Breast epithelium (tissue), 4 donors: ENCODE results near the gene RBAK. TPM values are rescaled to one million over a fixed set of nuclear protein-coding genes. Genes with fewer than 3 reads are reported as not detected.

Source experiments
- DNase-seq, 2 donors: peaks; one replicate each; pipeline ENCODE4 v3.0.0-alpha.2; 2019; ENCODE audit warnings: low spot score in 2 of 2
- H3K27ac ChIP-seq, 2 donors: fragments of 200-600 bp; sonication (generic) in 1 of 2; one replicate each; pipeline ENCODE4 v1.5.1; 2016 to 2019; ENCODE audit warnings: mild to moderate bottlenecking in 1 of 2
- H3K27me3 ChIP-seq, 2 donors: fragments of 200-600 bp; sonication (generic) in 1 of 2; one replicate each; pipeline versions ENCODE4 v1.5.1 to v1.6.0; 2017 to 2019; ENCODE audit warnings: control low read depth in 1 of 2, mild to moderate bottlenecking in 1 of 2
- H3K36me3 ChIP-seq: fragments of 200-600 bp; one replicate; pipeline ENCODE4 v1.5.1; 2019
- H3K4me1 ChIP-seq, 2 donors: fragments of 200-600 bp; sonication (generic); one replicate each; pipeline ENCODE4 v1.5.1; 2016 to 2019; ENCODE audit warnings: control low read depth in 1 of 2
- H3K4me3 ChIP-seq, 3 donors: fragments of 200-600 bp; sonication (generic); 1 replicate in 2 of 3; 2 replicates in 1 of 3; pipeline ENCODE4 v1.5.1; 2016 to 2019; ENCODE audit warnings: mild to moderate bottlenecking in 3 of 3, moderate library complexity in 2 of 3
- H3K9me3 ChIP-seq, 2 donors: fragments of 200-600 bp; sonication (generic) in 1 of 2; one replicate each; pipeline ENCODE4 v1.5.1; 2016 to 2019; ENCODE audit warnings: control low read depth in 1 of 2
- POLR2A ChIP-seq: fragments of 450-650 bp; IDR thresholded peaks from one replicate; pipeline ENCODE4 v1.6.1; 2016; ENCODE audit warnings: antibody characterized with exemption, mild to moderate bottlenecking, moderate library complexity
- POLR2AphosphoS5 ChIP-seq, 3 donors: sonication (generic); formaldehyde crosslinking; IDR thresholded peaks; one replicate each; pipeline ENCODE4 v1.6.1; 2017; ENCODE audit warnings: antibody characterized with exemption in 3 of 3
- intact Hi-C: fragments of 100-400 bp; cut with DNase I; formaldehyde crosslinking; loops from one replicate; pipeline ENCODE4 v1.15.1; 2023; ENCODE audit warnings: low total_unique reads
- total RNA-seq, 3 donors: library from RNA; depleted of rRNA; stranded (reverse); fragments of >200 nt; gene quantifications; one replicate each; pipeline ENCODE4 v1.1.0, GENCODE V29; 2016
- TF ChIP-seq, protein P1 (sequence below), 3 donors: fragments of 450-650 bp; IDR thresholded peaks; one replicate each; pipeline ENCODE4 v1.5.1; 2016 to 2017; ENCODE audit warnings: antibody characterized with exemption in 3 of 3, mild to moderate bottlenecking in 3 of 3, moderate library complexity in 3 of 3

Gene RBAK
- total RNA-seq, 3 donors from 2014 or later, result 10.2 to 17.0 (median 12.8) TPM

DNA sequence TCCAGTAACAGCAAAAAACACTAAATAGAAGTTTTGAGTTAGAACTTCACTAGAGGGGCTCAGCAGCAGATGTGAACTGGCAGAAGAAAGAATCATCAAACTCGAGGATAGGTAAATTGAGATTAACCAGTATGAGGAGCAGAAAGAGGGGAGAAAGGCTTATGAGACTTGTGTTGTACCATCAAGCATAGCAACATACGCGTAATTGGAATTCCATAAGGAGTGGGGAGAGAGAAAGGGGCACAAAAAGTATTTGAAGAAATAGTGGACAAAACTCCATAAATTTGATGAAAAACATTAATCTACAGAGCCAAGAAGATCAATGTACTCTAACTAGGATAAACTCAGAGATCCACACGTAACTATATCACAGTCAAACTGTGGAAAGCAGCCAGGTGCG lies 48.3 kb downstream of the RBAK start:
- Histone ChIP-seq H3K4me1 (no peaks in the 10 kb centered on the region), H3K27me3 (no peaks in the 10 kb centered on the region), H3K36me3 (no peaks in the 10 kb centered on the region), H3K9me3 (peaks cover 27 to 36% of the 10 kb centered on the region in 2 donors), H3K27ac (no peak overlapping the region), H3K4me3 (no peak overlapping the region)
- intact Hi-C loops, result no loop called here
- DNase-seq, result no peak
- TF ChIP-seq, protein P1, sequence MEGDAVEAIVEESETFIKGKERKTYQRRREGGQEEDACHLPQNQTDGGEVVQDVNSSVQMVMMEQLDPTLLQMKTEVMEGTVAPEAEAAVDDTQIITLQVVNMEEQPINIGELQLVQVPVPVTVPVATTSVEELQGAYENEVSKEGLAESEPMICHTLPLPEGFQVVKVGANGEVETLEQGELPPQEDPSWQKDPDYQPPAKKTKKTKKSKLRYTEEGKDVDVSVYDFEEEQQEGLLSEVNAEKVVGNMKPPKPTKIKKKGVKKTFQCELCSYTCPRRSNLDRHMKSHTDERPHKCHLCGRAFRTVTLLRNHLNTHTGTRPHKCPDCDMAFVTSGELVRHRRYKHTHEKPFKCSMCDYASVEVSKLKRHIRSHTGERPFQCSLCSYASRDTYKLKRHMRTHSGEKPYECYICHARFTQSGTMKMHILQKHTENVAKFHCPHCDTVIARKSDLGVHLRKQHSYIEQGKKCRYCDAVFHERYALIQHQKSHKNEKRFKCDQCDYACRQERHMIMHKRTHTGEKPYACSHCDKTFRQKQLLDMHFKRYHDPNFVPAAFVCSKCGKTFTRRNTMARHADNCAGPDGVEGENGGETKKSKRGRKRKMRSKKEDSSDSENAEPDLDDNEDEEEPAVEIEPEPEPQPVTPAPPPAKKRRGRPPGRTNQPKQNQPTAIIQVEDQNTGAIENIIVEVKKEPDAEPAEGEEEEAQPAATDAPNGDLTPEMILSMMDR (IDR thresholded peaks at IDR 0.05), result no peak
- TF ChIP-seq POLR2A (no peak), POLR2AphosphoS5 (IDR thresholded peaks at IDR 0.05) (no peak)

DNA sequence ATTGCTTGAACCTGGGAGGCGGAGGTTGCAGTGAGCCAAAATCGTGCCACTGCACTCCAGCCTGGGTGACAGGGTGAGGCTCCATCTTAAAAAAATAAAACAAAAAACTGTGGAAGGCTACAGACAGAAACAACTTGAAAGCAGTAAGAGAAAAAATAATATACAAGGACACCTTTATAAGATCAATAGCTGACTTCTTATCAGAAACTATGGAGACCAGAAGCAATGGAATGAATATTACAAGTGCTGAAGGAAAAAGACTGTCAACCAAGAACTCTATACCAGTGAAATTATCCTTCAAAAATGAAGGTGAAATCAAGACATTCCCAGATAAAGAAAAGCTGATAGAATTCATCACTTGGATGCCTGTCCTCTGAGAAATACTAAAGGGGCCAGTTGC lies 49.0 kb downstream of the RBAK start:
- peaks cover 27 to 43% of the 10 kb centered on the region in 2 donors for H3K9me3 ChIP-seq
- no peaks in the 10 kb centered on the region for H3K27me3 ChIP-seq
- H3K4me3 ChIP-seq, result no peak overlapping the region
- H3K36me3 ChIP-seq, result no peaks in the 10 kb centered on the region
- H3K27ac ChIP-seq, result no peak overlapping the region
- no peaks in the 10 kb centered on the region for H3K4me1 ChIP-seq
- intact Hi-C loops, result no loop called here
- TF ChIP-seq, protein P1 (IDR thresholded peaks at IDR 0.05), result no peak
- TF ChIP-seq POLR2AphosphoS5 (IDR thresholded peaks at IDR 0.05) (no peak), POLR2A (no peak)
- DNase-seq, result no peak

DNA sequence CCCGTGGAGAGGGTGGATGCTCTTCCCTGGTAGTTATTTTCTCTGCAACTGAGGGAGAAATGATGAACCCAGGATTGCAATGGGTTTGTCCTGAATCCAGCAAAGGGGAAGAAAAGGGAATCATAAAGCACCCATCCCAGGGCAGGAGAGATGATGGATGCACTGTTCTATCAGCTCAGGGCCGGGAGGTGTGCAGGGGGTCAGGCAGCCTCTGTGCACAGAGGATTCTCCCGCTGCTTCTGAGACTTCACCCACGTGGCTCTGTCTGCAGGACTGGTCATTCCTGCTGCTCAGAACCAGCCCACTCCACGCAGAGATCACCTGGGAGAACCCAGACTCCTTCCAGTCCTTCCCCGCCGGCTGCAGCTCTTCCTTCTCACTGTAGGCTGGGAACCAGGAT lies 70.7 kb downstream of the RBAK start:
- intact Hi-C loops, result no loop called here
- TF ChIP-seq POLR2AphosphoS5 (IDR thresholded peaks at IDR 0.05), result no peak
- TF ChIP-seq, protein P1 (IDR thresholded peaks at IDR 0.05), result no peak
- no peak for TF ChIP-seq POLR2A
- DNase-seq, result no peak
- no peaks in the 10 kb centered on the region for H3K4me1 ChIP-seq
- H3K27ac ChIP-seq, result no peak overlapping the region
- H3K27me3 ChIP-seq, result peaks cover 0 to 9% of the 10 kb centered on the region in 2 donors
- no peaks in the 10 kb centered on the region for H3K36me3 ChIP-seq
- H3K4me3 ChIP-seq, result no peak overlapping the region
- no peaks in the 10 kb centered on the region for H3K9me3 ChIP-seq

DNA sequence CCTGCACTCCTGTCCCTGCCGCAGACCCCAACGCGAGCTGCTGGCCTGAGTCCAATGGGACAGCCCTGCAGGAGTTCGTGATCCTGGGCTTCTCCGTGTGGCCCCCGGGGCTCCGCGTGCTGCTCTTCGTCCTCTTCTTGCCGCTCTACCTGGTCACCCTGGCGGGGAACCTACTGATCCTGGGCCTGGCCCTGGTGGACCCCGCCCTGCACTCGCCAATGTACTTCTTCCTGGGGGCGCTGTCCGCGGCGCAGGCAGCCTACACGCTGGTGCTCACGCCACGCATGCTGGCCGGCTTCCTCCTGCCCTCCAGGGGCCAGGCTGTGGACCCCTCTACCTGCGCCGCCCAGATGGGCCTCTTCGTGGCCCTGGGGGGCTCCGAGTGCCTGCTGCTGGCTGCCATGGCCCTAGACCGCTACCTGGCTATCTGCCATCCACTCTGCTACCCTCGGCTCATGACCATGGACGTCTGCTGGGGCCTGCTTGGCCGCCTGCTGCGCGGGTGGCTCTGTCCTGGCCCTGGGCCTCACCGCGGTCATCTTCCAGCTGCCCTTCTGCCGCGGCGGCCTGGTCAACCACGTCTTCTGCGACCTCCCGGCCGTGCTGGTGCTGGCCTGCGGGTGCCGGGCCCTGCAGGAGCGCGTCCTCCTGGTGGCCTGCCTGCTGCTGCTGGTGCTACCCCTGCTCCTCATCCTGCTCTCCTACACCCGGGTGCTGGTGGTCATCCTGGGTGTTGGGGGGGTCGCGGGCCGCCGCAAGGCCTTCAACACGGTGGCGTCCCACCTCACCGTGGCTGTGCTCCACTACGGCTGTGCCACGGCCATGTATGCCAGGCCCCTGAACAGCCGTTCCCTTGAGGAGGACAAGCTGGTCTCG lies 71.7 kb downstream of the RBAK start:
- intact Hi-C loops, result no loop called here
- H3K27ac ChIP-seq, result no peak overlapping the region
- H3K36me3 ChIP-seq, result no peaks in the 10 kb centered on the region
- H3K4me1 ChIP-seq, result no peaks in the 10 kb centered on the region
- peaks cover 0 to 9% of the 10 kb centered on the region in 2 donors for H3K27me3 ChIP-seq
- no peak for DNase-seq
- H3K4me3 ChIP-seq, result no peak overlapping the region
- H3K9me3 ChIP-seq, result no peaks in the 10 kb centered on the region
- TF ChIP-seq POLR2AphosphoS5 (IDR thresholded peaks at IDR 0.05) (no peak), POLR2A (no peak)
- TF ChIP-seq, protein P1 (IDR thresholded peaks at IDR 0.05), result no peak

Other genes starting within 250 kb of the RBAK start
- under 1 TPM; 0.15 to 0.48 (median 0.33) TPM for gene PAPOLB, start 183.8 kb upstream of the RBAK start, total RNA-seq
- gene RADIL, start 162.1 kb upstream of the RBAK start, total RNA-seq, result 1 to 10 TPM; 4.4 to 8.5 (median 5.9) TPM
- gene MMD2, start 86.7 kb upstream of the RBAK start, total RNA-seq, result not detected
- 10 to 100 TPM; 55.7 to 69.8 (median 56.0) TPM for gene WIPI2, start 144.4 kb downstream of the RBAK start, total RNA-seq
- 10 to 100 TPM in 1 of 3 donors, 1 to 10 TPM in 2; 1.3 to 13.8 (median 2.3) TPM for gene SLC29A4, start 237.1 kb downstream of the RBAK start, total RNA-seq